Measurements from ENCODE around the gene MSRB2.
"Not testable (repeated sequence)": the region's sequence is repeated elsewhere in the genome, so short reads cannot be mapped to it uniquely, and the experiment has no call there.

- not testable (repeated sequence) for TF ChIP-seq CTCF, EP300, POLR2A (IDR thresholded peaks at IDR 0.05)
These were observed 25.1 kb upstream of the MSRB2 start for GRCh38 chr10:23070092-23070912.

Measured in ovary (tissue), 3 donors.